Erythroblast (primary cell): ENCODE measurements around the gene ADAMTS7.
"Not testable (repeated sequence)": the region's sequence is repeated elsewhere in the genome, so short reads cannot be mapped to it uniquely, and the experiment has no call there.

Experiments used
- DNase-seq, 2 experiments: peaks; one replicate each; lab custom pipeline; 2025; lab: John Stamatoyannopoulos, UW
- GATA1 ChIP-seq: IDR thresholded peaks from 2 replicates; pipeline ENCODE4 v1.6.1; 2011; ENCODE audit warnings: low read depth, mild to moderate bottlenecking, control low read depth, low read length, moderate library complexity
- POLR2A ChIP-seq: IDR thresholded peaks from 2 replicates; pipeline ENCODE4 v1.6.1; 2011; ENCODE audit warnings: mild to moderate bottlenecking, low read length

ADAMTS7 gene

GRCh38 chr15:78767331-78767951, 43.8 kb downstream of the ADAMTS7 start:
- no peak for DNase-seq
- TF ChIP-seq POLR2A (no peak), GATA1 (no peak)

GRCh38 chr15:78766641-78767071, 44.6 kb downstream of the ADAMTS7 start:
- not testable (repeated sequence) for DNase-seq

- DNase-seq = no peak
- TF ChIP-seq GATA1 (no peak), POLR2A (no peak)
These were observed 45.2 kb downstream of the ADAMTS7 start for GRCh38 chr15:78766041-78766440.

GRCh38 chr15:78765154-78765860, 46.0 kb downstream of the ADAMTS7 start:
- not testable (repeated sequence) for DNase-seq

GRCh38 chr15:78764340-78765153, 46.7 kb downstream of the ADAMTS7 start:
- not testable (repeated sequence) for DNase-seq

GRCh38 chr15:78763796-78764241, 47.4 kb downstream of the ADAMTS7 start:
- DNase-seq = no peak
- TF ChIP-seq GATA1 = no peak
- TF ChIP-seq POLR2A = no peak

- no peak for DNase-seq
- TF ChIP-seq GATA1 (no peak), POLR2A (no peak)
These were observed 48.1 kb downstream of the ADAMTS7 start for GRCh38 chr15:78762985-78763795.

- DNase-seq = not testable (repeated sequence)
These were observed 48.8 kb downstream of the ADAMTS7 start for GRCh38 chr15:78762386-78762961.

GRCh38 chr15:78761891-78762385, 49.3 kb downstream of the ADAMTS7 start:
- no peak for TF ChIP-seq GATA1
- TF ChIP-seq POLR2A = no peak
- no peak for DNase-seq

GRCh38 chr15:78761475-78761874, 49.8 kb downstream of the ADAMTS7 start:
- DNase-seq = not testable (repeated sequence)

- no peak for DNase-seq
- no peak for TF ChIP-seq GATA1
- TF ChIP-seq POLR2A = no peak
These were observed 50.2 kb downstream of the ADAMTS7 start for GRCh38 chr15:78761020-78761419.

- DNase-seq = not testable (repeated sequence)
These were observed 51.0 kb downstream of the ADAMTS7 start for GRCh38 chr15:78760091-78760882.

- not testable (repeated sequence) for DNase-seq
These were observed 51.8 kb downstream of the ADAMTS7 start for GRCh38 chr15:78759361-78759998.

GRCh38 chr15:78758486-78759200, 52.6 kb downstream of the ADAMTS7 start:
- DNase-seq = not testable (repeated sequence)

GRCh38 chr15:78758084-78758483, 53.2 kb downstream of the ADAMTS7 start:
- DNase-seq = not testable (repeated sequence)
